Measurements from ENCODE around the gene RPRD1B.

- TF ChIP-seq CREB1 (CRISPR knock-in tag; IDR thresholded peaks at IDR 0.05; ENCODE audit: low read depth) (no peak), CTCF (conservative IDR thresholded peaks at IDR 0.05; ENCODE audit: low read depth in 2 of 2) (no peak)
These were observed 70.7 kb downstream of the RPRD1B start for GRCh38 chr20:38104285-38104684.
